HepG2 (cell line): ENCODE measurements around the gene AGAP6. TPM values are rescaled to one million over a fixed set of nuclear protein-coding genes. Genes with fewer than 3 reads are reported as not detected.
A peak's percentile ranks its signal among the peaks of the same experiment; 100 is the strongest.
"Not testable (repeated sequence)": the region's sequence is repeated elsewhere in the genome, so short reads cannot be mapped to it uniquely, and the experiment has no call there.

Experiments used
- CREM ChIP-seq, 2 experiments: sonication (generic) in 1 of 2; formaldehyde crosslinking in 1 of 2; IDR thresholded peaks; 2 replicates each; pipeline versions ENCODE4 v1.4.0 to v1.6.1; 2016 to 2020; ENCODE audit warnings: antibody characterized with exemption in 1 of 2, mild to moderate bottlenecking in 1 of 2, missing genetic modification reagents in 1 of 2
- ERF ChIP-seq: IDR thresholded peaks from 2 replicates; pipeline ENCODE4 v1.6.1; 2018; ENCODE audit warnings: missing biosample characterization, missing genetic modification reagents
- HDAC2 ChIP-seq: sonication (generic); formaldehyde crosslinking; IDR thresholded peaks from 2 replicates; pipeline ENCODE4 v1.4.0; 2020; ENCODE audit warnings: missing genetic modification reagents
- MXD1 ChIP-seq: sonication (generic); formaldehyde crosslinking; IDR thresholded peaks from 2 replicates; pipeline ENCODE4 v1.4.0; 2020; ENCODE audit warnings: mild to moderate bottlenecking, missing genetic modification reagents
- PHF20 ChIP-seq: sonication (generic); formaldehyde crosslinking; IDR thresholded peaks from 2 replicates; pipeline ENCODE4 v1.5.0; 2020; ENCODE audit warnings: mild to moderate bottlenecking, missing genetic modification reagents
- RBFOX2 ChIP-seq: fragments of 200-400 bp; formaldehyde crosslinking; IDR thresholded peaks from 2 replicates; pipeline ENCODE4 v1.6.1; 2017; ENCODE audit warnings: low read depth, mild to moderate bottlenecking, low read length
- SALL1 ChIP-seq: sonication (generic); formaldehyde crosslinking; IDR thresholded peaks from 2 replicates; pipeline ENCODE4 v1.8.0; 2022; ENCODE audit warnings: mild to moderate bottlenecking, missing genetic modification reagents
- SALL2 ChIP-seq: sonication (generic); formaldehyde crosslinking; IDR thresholded peaks from 2 replicates; pipeline ENCODE4 v1.8.1; 2023; ENCODE audit warnings: mild to moderate bottlenecking, missing genetic modification reagents, inconsistent platforms
- SMAD3 ChIP-seq: sonication (generic); formaldehyde crosslinking; IDR thresholded peaks from 2 replicates; pipeline ENCODE4 v1.4.0; 2020; ENCODE audit warnings: missing genetic modification reagents
- WIZ ChIP-seq: sonication (generic); formaldehyde crosslinking; IDR thresholded peaks from 2 replicates; pipeline ENCODE4 v1.5.1; 2020; ENCODE audit warnings: mild to moderate bottlenecking, missing genetic modification reagents
- ZNF224 ChIP-seq: sonication (generic); formaldehyde crosslinking; IDR thresholded peaks from 2 replicates; pipeline ENCODE4 v1.5.0; 2020; ENCODE audit warnings: mild to moderate bottlenecking, missing genetic modification reagents
- ZNF33B ChIP-seq: sonication (generic); formaldehyde crosslinking; IDR thresholded peaks from 2 replicates; pipeline ENCODE4 v1.5.1; 2020; ENCODE audit warnings: mild to moderate bottlenecking, missing genetic modification reagents
- ZNF383 ChIP-seq: sonication (generic); formaldehyde crosslinking; IDR thresholded peaks from 2 replicates; pipeline ENCODE4 v1.4.0; 2020; ENCODE audit warnings: missing genetic modification reagents, mild to moderate bottlenecking, borderline replicate concordance
- ZNF501 ChIP-seq: sonication (generic); formaldehyde crosslinking; IDR thresholded peaks from 2 replicates; pipeline ENCODE4 v1.5.1; 2020; ENCODE audit warnings: mild to moderate bottlenecking, moderate library complexity, missing genetic modification reagents
- ZNF607 ChIP-seq: sonication (generic); formaldehyde crosslinking; IDR thresholded peaks from 2 replicates; pipeline ENCODE4 v1.5.1; 2020; ENCODE audit warnings: missing genetic modification reagents, mild to moderate bottlenecking, borderline replicate concordance
- ZNF670 ChIP-seq: sonication (generic); formaldehyde crosslinking; IDR thresholded peaks from 2 replicates; pipeline ENCODE4 v1.8.0; 2022; ENCODE audit warnings: mild to moderate bottlenecking, missing genetic modification reagents, borderline replicate concordance
- ZNF777 ChIP-seq: sonication (generic); formaldehyde crosslinking; IDR thresholded peaks from 2 replicates; pipeline ENCODE4 v1.4.0; 2020; ENCODE audit warnings: missing genetic modification reagents
- ZNF780A ChIP-seq: sonication (generic); formaldehyde crosslinking; IDR thresholded peaks from 2 replicates; pipeline ENCODE4 v1.8.0; 2022; ENCODE audit warnings: mild to moderate bottlenecking, missing genetic modification reagents, moderate library complexity
- ZSCAN25 ChIP-seq: sonication (generic); formaldehyde crosslinking; IDR thresholded peaks from 2 replicates; pipeline ENCODE4 v1.8.0; 2022; ENCODE audit warnings: mild to moderate bottlenecking, missing genetic modification reagents
- polyA plus RNA-seq, 8 experiments: library from polyadenylated mRNA; depleted of rRNA in 3 of 8; stranded (reverse) in 7 of 8; unstranded in 1 of 8; fragments of >200 nt; fragmentation: Illumina TruSeq in 4 of 8; extraction: Trizol in 4 of 8; gene quantifications; 2 replicates each; pipeline versions ENCODE4 v1.2.1 to v1.2.3, GENCODE V29; 2011 to 2016; ENCODE audit warnings: low read depth in 4 of 8, missing spikeins in 1 of 8, mixed read lengths in 1 of 8; ENCODE audit not compliant: insufficient read depth in 1 of 8
- total RNA-seq, 5 experiments: library from RNA; depleted of rRNA; stranded (reverse); fragments of >200 nt; fragmentation: Illumina TruSeq; extraction: Trizol; gene quantifications; 2 replicates each; pipeline ENCODE4 v1.2.3, GENCODE V29; 2016; ENCODE audit warnings: low read depth in 1 of 5
- TF ChIP-seq, protein P1 (sequence below): sonication (generic); formaldehyde crosslinking; IDR thresholded peaks from 2 replicates; pipeline ENCODE4 v1.5.1; 2020; ENCODE audit warnings: mild to moderate bottlenecking, moderate library complexity, missing genetic modification reagents
- TF ChIP-seq, protein P2 (sequence below): sonication (generic); formaldehyde crosslinking; IDR thresholded peaks from 2 replicates; pipeline ENCODE4 v1.8.0; 2022; ENCODE audit warnings: low read depth, missing genetic modification reagents
- TF ChIP-seq, protein P3 (sequence below): sonication (generic); formaldehyde crosslinking; IDR thresholded peaks from 2 replicates; pipeline ENCODE4 v1.8.1; 2023; ENCODE audit warnings: mild to moderate bottlenecking, missing genetic modification reagents

AGAP6 gene
- total and polyA plus RNA-seq, 2 of the 13 experiments (the other 11 are each of a cell fraction or from before 2014, with no cell fraction given): 7.7 to 19.5 TPM

- TF ChIP-seq, protein P1, sequence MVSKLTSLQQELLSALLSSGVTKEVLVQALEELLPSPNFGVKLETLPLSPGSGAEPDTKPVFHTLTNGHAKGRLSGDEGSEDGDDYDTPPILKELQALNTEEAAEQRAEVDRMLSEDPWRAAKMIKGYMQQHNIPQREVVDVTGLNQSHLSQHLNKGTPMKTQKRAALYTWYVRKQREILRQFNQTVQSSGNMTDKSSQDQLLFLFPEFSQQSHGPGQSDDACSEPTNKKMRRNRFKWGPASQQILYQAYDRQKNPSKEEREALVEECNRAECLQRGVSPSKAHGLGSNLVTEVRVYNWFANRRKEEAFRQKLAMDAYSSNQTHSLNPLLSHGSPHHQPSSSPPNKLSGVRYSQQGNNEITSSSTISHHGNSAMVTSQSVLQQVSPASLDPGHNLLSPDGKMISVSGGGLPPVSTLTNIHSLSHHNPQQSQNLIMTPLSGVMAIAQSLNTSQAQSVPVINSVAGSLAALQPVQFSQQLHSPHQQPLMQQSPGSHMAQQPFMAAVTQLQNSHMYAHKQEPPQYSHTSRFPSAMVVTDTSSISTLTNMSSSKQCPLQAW: peak; percentile 81
- TF ChIP-seq ERF (CRISPR knock-in tag): peak; percentile 63; the same call in 1 of the 2 replicates
- TF ChIP-seq ZNF33B (CRISPR knock-in tag): peak; percentile 35; the same call in 1 of the 2 replicates
- peak; percentile 49; the same call in 1 of the 2 replicates for TF ChIP-seq ZNF777 (CRISPR knock-in tag)
- peak; percentile 68 for TF ChIP-seq HDAC2 (CRISPR knock-in tag)
- peak; percentile 51; the same call in 1 of the 2 replicates for TF ChIP-seq ZSCAN25 (CRISPR knock-in tag)
- peak; percentile 83 for TF ChIP-seq ZNF501 (CRISPR knock-in tag)
- 0 out of 2 replicates have a peak, but pooled peaks have one; percentile 13 for TF ChIP-seq ZNF780A (CRISPR knock-in tag)
- TF ChIP-seq WIZ: 0 out of 2 replicates have a peak, but pooled peaks have one; percentile 48
- TF ChIP-seq, protein P2, sequence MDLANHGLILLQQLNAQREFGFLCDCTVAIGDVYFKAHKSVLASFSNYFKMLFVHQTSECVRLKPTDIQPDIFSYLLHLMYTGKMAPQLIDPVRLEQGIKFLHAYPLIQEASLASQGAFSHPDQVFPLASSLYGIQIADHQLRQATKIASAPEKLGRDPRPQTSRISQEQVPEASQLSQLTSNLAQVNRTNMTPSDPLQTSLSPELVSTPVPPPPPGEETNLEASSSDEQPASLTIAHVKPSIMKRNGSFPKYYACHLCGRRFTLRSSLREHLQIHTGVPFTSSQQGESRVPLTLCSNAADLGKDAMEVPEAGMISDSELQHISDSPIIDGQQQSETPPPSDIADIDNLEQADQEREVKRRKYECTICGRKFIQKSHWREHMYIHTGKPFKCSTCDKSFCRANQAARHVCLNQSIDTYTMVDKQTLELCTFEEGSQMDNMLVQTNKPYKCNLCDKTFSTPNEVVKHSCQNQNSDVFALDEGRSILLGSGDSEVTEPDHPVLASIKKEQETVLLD (CRISPR knock-in tag): peak; percentile 82; the same call in 1 of the 2 replicates
- peak; percentile 55; the same call in 1 of the 2 replicates for TF ChIP-seq CREM (IDR thresholded peaks at IDR 0.05)
- not testable (repeated sequence) for TF ChIP-seq CREM (CRISPR knock-in tag; IDR thresholded peaks at IDR 0.05)
- TF ChIP-seq ZNF607 (CRISPR knock-in tag): peak; percentile 51; the same call in 1 of the 2 replicates
- peak; percentile 30; the same call in 1 of the 2 replicates for TF ChIP-seq SMAD3
- TF ChIP-seq PHF20 (CRISPR knock-in tag): peak; percentile 96
- TF ChIP-seq ZNF224: 0 out of 2 replicates have a peak, but pooled peaks have one; percentile 25
- TF ChIP-seq SALL2 (CRISPR knock-in tag): peak; percentile 69; the same call in 1 of the 2 replicates
- TF ChIP-seq ZNF383 (CRISPR knock-in tag): 0 out of 2 replicates have a peak, but pooled peaks have one; percentile 49
- peak; percentile 49; the same call in 1 of the 2 replicates for TF ChIP-seq MXD1 (CRISPR knock-in tag)
- peak; percentile 78 for TF ChIP-seq RBFOX2
- TF ChIP-seq SALL1: peak; percentile 74
- TF ChIP-seq ZNF670 (CRISPR knock-in tag): peak; percentile 71; the same call in 1 of the 2 replicates
- TF ChIP-seq, protein P3, sequence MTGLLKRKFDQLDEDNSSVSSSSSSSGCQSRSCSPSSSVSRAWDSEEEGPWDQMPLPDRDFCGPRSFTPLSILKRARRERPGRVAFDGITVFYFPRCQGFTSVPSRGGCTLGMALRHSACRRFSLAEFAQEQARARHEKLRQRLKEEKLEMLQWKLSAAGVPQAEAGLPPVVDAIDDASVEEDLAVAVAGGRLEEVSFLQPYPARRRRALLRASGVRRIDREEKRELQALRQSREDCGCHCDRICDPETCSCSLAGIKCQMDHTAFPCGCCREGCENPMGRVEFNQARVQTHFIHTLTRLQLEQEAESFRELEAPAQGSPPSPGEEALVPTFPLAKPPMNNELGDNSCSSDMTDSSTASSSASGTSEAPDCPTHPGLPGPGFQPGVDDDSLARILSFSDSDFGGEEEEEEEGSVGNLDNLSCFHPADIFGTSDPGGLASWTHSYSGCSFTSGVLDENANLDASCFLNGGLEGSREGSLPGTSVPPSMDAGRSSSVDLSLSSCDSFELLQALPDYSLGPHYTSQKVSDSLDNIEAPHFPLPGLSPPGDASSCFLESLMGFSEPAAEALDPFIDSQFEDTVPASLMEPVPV (CRISPR knock-in tag): peak; percentile 49; the same call in 1 of the 2 replicates
These were observed 46.5 kb upstream of the AGAP6 start, which contains the start of the genes PARG and TIMM23B (continued) for GRCh38 chr10:49941447-49942338.
